Brain microvascular endothelial cell (primary cell): Measurements from ENCODE around the gene LRRC36.

Source experiments
- DNase-seq: peaks from one replicate; pipeline ENCODE4 v3.0.0-alpha.2; 2020
- H3K27ac ChIP-seq: fragments of 250-450 bp; sonication (Bioruptor Pico); 2 replicates; pipeline ENCODE4 v1.5.1; 2020; ENCODE audit warnings: mild to moderate bottlenecking, moderate library complexity
- H3K27me3 ChIP-seq: fragments of 250-450 bp; sonication (Bioruptor Pico); replicated peaks from 2 replicates; pipeline ENCODE4 v1.5.1; 2020; ENCODE audit warnings: mild to moderate bottlenecking
- H3K36me3 ChIP-seq: fragments of 250-450 bp; sonication (Bioruptor Pico); replicated peaks from 2 replicates; pipeline ENCODE4 v1.5.1; 2020; ENCODE audit warnings: mild to moderate bottlenecking
- H3K4me3 ChIP-seq: 2 replicates; pipeline ENCODE4 v1.5.1; 2011; ENCODE audit warnings: low read depth, mild to moderate bottlenecking, control low read depth, low read length, moderate library complexity
- in situ Hi-C: cut with HindIII; loops from 2 replicates; pipeline ENCODE4 v1.10.0; 2017; ENCODE audit warnings: low sequenced_read_pairs, low pct_ligation_motif_present
- TF ChIP-seq, protein P1 (sequence below): IDR thresholded peaks from 2 replicates; pipeline ENCODE4 v1.5.1; 2011; ENCODE audit warnings: low read depth, mild to moderate bottlenecking, moderate library complexity, low read length, control low read depth, inconsistent platforms; ENCODE audit errors: missing control alignments

Gene LRRC36

DNA sequence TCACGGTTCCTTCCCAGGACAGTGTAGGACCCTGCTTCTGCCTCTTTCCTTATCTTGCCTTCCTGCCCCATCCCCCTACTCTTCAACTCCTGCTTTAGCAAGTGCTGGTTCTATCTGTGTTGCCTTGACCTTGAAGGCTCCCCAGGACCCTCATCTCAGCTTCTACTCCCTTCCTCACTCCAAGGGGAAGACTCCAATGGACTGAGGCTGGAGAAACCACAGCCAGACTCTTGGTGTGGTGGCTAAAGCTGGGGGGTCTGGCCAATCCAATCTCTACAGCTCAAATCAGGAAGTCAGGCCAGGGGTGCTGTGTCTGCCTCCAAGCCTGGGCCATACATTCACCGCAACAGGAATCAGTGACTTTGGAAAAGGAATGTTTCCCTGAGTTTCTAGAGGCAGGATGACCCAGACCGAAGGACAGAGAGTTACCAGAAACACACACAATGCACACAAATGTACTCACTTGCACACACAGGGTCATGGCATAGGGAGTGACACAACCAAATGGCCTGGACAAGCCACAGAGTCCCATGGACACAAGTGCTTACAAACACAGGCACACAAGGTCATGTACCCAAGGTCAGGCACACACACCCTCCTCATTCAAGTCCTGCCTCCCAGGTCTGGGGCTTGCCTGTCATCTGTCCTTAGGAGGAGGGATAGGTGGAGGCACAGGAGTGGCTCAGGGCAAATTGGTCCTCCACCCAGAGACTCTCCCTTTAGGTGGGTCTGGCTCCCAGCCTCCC lies 102.6 kb downstream of the LRRC36 start:
- in situ Hi-C loops: no loop called here
- TF ChIP-seq, protein P1, sequence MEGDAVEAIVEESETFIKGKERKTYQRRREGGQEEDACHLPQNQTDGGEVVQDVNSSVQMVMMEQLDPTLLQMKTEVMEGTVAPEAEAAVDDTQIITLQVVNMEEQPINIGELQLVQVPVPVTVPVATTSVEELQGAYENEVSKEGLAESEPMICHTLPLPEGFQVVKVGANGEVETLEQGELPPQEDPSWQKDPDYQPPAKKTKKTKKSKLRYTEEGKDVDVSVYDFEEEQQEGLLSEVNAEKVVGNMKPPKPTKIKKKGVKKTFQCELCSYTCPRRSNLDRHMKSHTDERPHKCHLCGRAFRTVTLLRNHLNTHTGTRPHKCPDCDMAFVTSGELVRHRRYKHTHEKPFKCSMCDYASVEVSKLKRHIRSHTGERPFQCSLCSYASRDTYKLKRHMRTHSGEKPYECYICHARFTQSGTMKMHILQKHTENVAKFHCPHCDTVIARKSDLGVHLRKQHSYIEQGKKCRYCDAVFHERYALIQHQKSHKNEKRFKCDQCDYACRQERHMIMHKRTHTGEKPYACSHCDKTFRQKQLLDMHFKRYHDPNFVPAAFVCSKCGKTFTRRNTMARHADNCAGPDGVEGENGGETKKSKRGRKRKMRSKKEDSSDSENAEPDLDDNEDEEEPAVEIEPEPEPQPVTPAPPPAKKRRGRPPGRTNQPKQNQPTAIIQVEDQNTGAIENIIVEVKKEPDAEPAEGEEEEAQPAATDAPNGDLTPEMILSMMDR: no peak
- H3K4me3 ChIP-seq: no peak overlapping the region
- DNase-seq: no peak
- no peak overlapping the region for H3K27ac ChIP-seq
- no peaks in the 10 kb centered on the region for H3K36me3 ChIP-seq
- H3K27me3 ChIP-seq: peaks cover 33% of the 10 kb centered on the region

DNA sequence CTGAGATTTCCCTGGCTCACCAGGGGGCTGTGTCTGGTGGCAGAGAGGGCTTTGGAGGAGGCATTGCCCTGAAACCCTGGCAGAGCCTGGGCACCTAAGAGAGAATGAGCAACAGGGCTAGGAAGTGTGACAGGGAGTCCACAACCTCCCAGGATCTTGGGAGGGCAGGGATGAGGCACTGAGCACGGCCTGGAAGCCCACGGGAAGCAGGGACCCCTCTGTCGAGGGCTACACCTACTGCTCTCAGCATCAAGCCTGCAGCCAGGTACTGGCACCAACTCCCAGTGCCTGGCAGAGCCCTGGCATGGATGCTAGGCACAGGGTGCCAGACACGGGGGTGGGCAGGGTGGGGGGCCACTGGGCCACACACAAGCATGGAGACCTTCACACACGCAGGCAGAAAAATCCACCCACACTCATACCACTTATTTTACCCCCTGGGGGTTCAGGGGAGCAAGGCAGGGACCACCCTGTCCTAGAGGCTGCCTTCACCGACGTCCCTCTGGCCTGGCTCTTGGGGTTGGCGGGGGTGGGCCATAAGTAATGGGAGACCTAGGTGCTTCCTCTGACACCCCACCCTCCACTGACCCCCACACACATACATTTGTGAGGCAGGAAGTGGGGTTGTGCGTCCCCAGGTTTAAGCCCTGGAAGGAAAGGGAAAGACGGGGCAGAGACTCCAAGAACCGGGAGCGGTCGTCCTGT lies 103.3 kb downstream of the LRRC36 start:
- H3K4me3 ChIP-seq: no peak overlapping the region
- H3K27ac ChIP-seq: no peak overlapping the region
- DNase-seq: no peak
- TF ChIP-seq, protein P1: no peak
- in situ Hi-C loops: no loop called here
- H3K36me3 ChIP-seq: no peaks in the 10 kb centered on the region
- H3K27me3 ChIP-seq: peaks cover 29% of the 10 kb centered on the region

GRCh38 chr16:67430504-67430976 lies 103.9 kb downstream of the LRRC36 start:
- H3K4me3 ChIP-seq: peak overlapping the region; percentile 29
- TF ChIP-seq, protein P1: no peak
- H3K27me3 ChIP-seq: peaks cover 23% of the 10 kb centered on the region
- in situ Hi-C loops: no loop called here
- no peak overlapping the region for H3K27ac ChIP-seq
- DNase-seq: no peak
- H3K36me3 ChIP-seq: no peaks in the 10 kb centered on the region

DNA sequence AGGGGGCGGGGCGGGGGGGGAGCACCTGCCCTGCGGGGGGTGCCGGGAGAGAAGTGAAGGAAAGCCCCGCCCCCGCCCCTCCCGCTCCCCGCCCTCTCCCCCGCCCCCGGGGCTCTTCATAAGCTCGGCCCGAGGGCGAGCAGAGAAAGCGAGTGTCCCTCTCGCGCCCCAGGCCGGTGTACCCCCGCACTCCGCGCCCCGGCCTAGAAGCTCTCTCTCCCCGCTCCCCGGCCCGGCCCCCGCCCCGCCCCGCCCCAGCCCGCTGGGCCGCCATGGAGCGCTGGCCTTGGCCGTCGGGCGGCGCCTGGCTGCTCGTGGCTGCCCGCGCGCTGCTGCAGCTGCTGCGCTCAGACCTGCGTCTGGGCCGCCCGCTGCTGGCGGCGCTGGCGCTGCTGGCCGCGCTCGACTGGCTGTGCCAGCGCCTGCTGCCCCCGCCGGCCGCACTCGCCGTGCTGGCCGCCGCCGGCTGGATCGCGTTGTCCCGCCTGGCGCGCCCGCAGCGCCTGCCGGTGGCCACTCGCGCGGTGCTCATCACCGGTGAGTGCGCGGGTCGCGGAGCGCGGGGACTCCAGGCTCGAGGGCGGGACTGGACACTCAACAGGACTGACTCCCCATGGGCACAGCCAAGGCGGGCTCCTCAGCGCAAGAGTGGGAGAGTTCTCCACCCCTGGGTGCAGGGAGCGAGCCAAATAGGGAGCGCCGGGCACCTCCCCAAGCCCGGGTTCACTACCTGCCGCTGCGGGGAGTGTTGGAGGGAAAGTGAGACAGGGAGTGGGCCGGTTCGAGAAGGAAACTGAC lies 104.6 kb downstream of the LRRC36 start, which contains the start of gene HSD11B2:
HSD11B2 (plus strand) TSS at position 145 of the 798 bp plus-strand sequence; CDS start at position 273, 128 bp downstream.
- in situ Hi-C loops: no loop called here
- peak within 1 kb of the TSS; percentile 29 for H3K4me3 ChIP-seq
- H3K27me3 ChIP-seq: peaks cover 19% of the 10 kb centered on the region
- H3K36me3 ChIP-seq: no peaks in the 10 kb centered on the region
- no peak within 1 kb of the TSS for H3K27ac ChIP-seq
- no peak for DNase-seq
- TF ChIP-seq, protein P1: no peak

DNA sequence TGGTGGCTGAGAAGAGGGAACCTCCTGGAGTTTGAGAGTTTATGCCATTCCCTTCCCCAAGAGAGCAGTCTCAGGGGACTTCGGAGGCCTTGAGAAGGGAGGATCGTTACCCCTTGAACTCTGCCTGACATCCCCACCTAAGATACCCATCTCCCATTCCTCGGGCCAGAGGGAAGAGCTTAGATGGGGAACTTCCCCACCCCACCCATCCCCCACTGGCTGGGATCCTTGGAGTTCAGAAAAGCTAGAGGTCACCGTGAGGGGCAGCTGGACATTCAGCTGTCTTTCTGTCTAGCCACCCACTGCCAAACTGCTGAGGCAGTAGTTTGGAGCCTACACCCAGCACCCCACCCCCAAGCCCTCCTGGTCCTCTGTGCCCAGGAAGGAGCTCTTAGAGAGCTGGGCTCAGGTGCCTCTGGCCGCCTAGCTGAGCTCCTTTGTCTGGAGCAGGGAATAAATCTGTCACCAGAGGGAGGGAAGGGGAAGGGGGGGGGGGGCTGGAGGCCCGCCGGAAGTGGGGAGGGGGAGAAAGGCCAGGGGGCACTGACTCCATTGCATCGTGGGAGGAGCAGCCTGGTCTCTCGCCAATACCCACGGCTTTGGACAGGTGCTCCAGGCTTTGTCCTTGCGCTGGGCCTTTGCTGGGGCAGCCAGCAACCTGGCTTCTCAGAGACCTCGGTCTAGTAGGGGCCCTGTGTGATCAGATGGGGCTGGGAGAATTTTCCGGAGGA lies 105.3 kb downstream of the LRRC36 start:
- no peak overlapping the region for H3K27ac ChIP-seq
- H3K4me3 ChIP-seq: no peak overlapping the region
- in situ Hi-C loops: no loop called here
- H3K36me3 ChIP-seq: peaks cover under 1% of the 10 kb centered on the region
- TF ChIP-seq, protein P1: no peak
- no peak for DNase-seq
- H3K27me3 ChIP-seq: peaks cover 17% of the 10 kb centered on the region
